Measurements from ENCODE around the gene LSM6.

LSM6 gene

GRCh38 chr4:146211440-146211839, 35.9 kb downstream of the LSM6 start:
- no peak for TF ChIP-seq CTCF (IDR thresholded peaks at IDR 0.05; ENCODE audit: borderline replicate concordance, control extremely low read depth, extremely low read depth, insufficient read depth, missing control alignments)
- in situ Hi-C loops (cut with MboI; ENCODE audit: low sequenced_read_pairs, unreplicated experiment), result no loop called here
- no peak for DNase-seq (ENCODE audit: low spot score)

DNA sequence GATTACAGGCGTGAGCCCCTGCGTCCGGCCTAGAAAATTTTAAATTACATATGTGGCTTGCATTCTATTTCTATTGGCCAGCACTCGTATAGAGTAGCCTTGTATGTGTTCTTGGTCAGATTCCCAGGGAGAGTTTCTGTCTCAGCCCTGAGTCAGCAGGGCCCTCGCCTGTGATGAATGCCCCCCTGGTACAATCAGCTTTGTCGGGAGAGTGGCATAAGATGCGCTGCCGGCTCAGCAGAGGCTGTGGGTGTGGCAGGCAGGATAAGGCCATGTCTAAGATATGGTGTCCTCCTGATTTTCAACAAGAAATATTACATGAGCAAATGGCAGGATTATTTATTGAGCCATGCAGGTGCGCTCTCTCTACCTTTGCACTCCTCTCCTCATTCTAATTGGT, 37.3 kb downstream of the LSM6 start:
- no peak for DNase-seq (ENCODE audit: low spot score)
- in situ Hi-C loops (cut with MboI; ENCODE audit: low sequenced_read_pairs, unreplicated experiment), result no loop called here

DNA sequence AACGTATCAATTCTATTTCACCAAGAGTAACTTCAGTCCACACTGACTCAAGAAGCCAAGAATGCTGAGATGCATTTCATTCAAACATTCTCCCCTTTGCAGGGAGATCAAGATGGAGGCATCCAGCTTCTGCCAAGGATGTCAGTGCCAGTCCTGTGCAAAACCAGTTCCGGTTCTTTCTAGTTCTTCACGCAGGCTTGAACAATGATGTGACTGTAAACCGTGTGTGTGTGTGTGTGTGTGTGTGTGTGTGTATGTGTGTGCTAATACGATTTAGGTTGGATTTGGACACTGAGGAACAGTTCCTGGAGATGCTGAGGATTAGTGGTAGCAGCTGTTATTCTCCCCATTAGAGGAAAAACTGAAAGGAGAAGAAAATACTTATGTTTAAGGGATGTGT, 38.7 kb downstream of the LSM6 start, which contains the start of gene REELD1:
Gene REELD1, plus strand, starts transcription at position 301 of the 400 bp plus-strand sequence. CDS start 2,415 bp downstream, outside the sequence.
- TF ChIP-seq CTCF (IDR thresholded peaks at IDR 0.05; ENCODE audit: borderline replicate concordance, control extremely low read depth, extremely low read depth, insufficient read depth, missing control alignments), result no peak
- no peak for DNase-seq (ENCODE audit: low spot score)
- in situ Hi-C loops (cut with MboI; ENCODE audit: low sequenced_read_pairs, unreplicated experiment), result no loop called here

More for the DNA sequence above, 37.3 kb downstream of the LSM6 start:
- TF ChIP-seq CTCF (IDR thresholded peaks at IDR 0.05; ENCODE audit: borderline replicate concordance, control extremely low read depth, extremely low read depth, insufficient read depth, missing control alignments), result no peak

DNA sequence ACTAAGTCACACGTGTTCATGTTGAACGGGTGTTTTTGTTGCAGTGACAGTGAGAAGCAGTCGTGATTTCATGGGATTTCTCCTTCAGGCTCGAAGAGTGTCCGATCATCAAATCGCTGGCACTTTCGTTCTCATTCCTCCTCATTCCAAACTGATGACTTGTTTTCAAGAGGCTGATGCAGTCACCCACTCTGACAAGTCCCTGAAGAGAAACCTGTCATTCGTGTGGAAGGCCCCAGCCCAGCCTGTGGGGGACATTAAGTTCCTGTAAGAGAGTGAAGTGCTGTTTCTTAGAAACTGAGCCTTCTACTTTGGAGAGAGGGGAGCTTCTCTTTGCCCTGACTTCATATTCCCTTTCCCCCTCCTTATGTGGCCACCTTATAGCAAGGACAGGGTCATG, 46.8 kb downstream of the LSM6 start:
- in situ Hi-C loops (cut with MboI; ENCODE audit: low sequenced_read_pairs, unreplicated experiment), result no loop called here
- TF ChIP-seq CTCF (IDR thresholded peaks at IDR 0.05; ENCODE audit: borderline replicate concordance, control extremely low read depth, extremely low read depth, insufficient read depth, missing control alignments), result no peak
- DNase-seq (ENCODE audit: low spot score), result no peak

- in situ Hi-C loops (cut with MboI; ENCODE audit: low sequenced_read_pairs, unreplicated experiment), result no loop called here
- DNase-seq (ENCODE audit: low spot score), result no peak
- TF ChIP-seq CTCF (IDR thresholded peaks at IDR 0.05; ENCODE audit: borderline replicate concordance, control extremely low read depth, extremely low read depth, insufficient read depth, missing control alignments), result no peak
Observed at GRCh38 chr4:146224326-146224966, 48.9 kb downstream of the LSM6 start.

- DNase-seq (ENCODE audit: low spot score), result no peak
- in situ Hi-C loops (cut with MboI; ENCODE audit: low sequenced_read_pairs, unreplicated experiment), result no loop called here
- TF ChIP-seq CTCF (IDR thresholded peaks at IDR 0.05; ENCODE audit: borderline replicate concordance, control extremely low read depth, extremely low read depth, insufficient read depth, missing control alignments), result no peak
Observed at GRCh38 chr4:146229406-146229805, 53.9 kb downstream of the LSM6 start.

Measured in GM13976 (cell line).